HCT116 (cell line): ENCODE data around the gene RECQL5. TPM values are rescaled to one million over a fixed set of nuclear protein-coding genes. Genes with fewer than 3 reads are reported as not detected.
A peak's percentile ranks its signal among the peaks of the same experiment; 100 is the strongest.

ENCODE experiments used
- ATAC-seq: fragments of 200-7000 bp; cut with Tn5 transposase; 2 replicates; pipeline ENCODE4 v1.9.1; 2020; ENCODE audit warnings: mild to moderate bottlenecking, moderate library complexity
- BruUV-seq: library from RNA; stranded (reverse); fragments of 400-500 nt; replicated peaks from 2 replicates; lab custom pipeline; 2021; lab: Mats Ljungman, UMichigan
- CTCF ChIA-PET: fragments of 300-600 bp; sonication (Branson Sonifier 250); formaldehyde crosslinking; loops from one replicate; lab custom pipeline; 2021; ENCODE audit warnings: antibody characterized with exemption; lab: Charles Lee
- POLR2A ChIA-PET: fragments of 300-600, 350-600 bp; sonication (Branson Sonifier 250); formaldehyde crosslinking; loops from one replicate; lab custom pipeline; 2021; ENCODE audit warnings: antibody characterized with exemption; lab: Charles Lee
- RAD21 ChIA-PET, 2 experiments: fragments of 300-600 bp; sonication (Branson Sonifier 250); formaldehyde crosslinking; loops; one replicate each; lab custom pipeline; 2023; ENCODE audit warnings: low total read pairs in 2 of 2; ENCODE audit not compliant: uncharacterized antibody in 2 of 2, unreplicated experiment in 2 of 2, low non-redundant PET in 1 of 2; lab: Charles Lee
- DNase-seq: peaks from one replicate; pipeline ENCODE4 v3.0.0-alpha.2; 2010; ENCODE audit warnings: low read depth, low spot score
- H2AFZ ChIP-seq: fragments of 200-600 bp; shearing (Covaris generic), sonication (generic); 2 replicates; pipeline ENCODE4 v1.6.1; 2017; ENCODE audit warnings: low read depth, mixed run types, mixed read lengths, antibody characterized with exemption, low read length; ENCODE audit not compliant: poor library complexity, severe bottlenecking
- H3K27ac ChIP-seq: 2 replicates; pipeline ENCODE4 v1.5.1; 2012; ENCODE audit warnings: low read depth, low read length
- H3K27me3 ChIP-seq: fragments of 200-600 bp; sonication (generic); 2 replicates; pipeline ENCODE4 v1.6.1; 2016; ENCODE audit warnings: mixed run types, low read length, mixed read lengths; ENCODE audit not compliant: insufficient read depth
- H3K36me3 ChIP-seq, 2 experiments: fragments of 200-500 bp in 1 of 2; fragments of 200-600 bp in 1 of 2; sonication (Bioruptor generic) in 1 of 2; sonication (generic) in 1 of 2; 2 replicates each; pipeline versions ENCODE4 v1.5.1 to v1.6.1; 2014 to 2016; ENCODE audit warnings: low read length in 2 of 2, inconsistent platforms in 1 of 2, mixed read lengths in 1 of 2, mixed run types in 1 of 2; ENCODE audit not compliant: insufficient read depth in 2 of 2, control insufficient read depth in 1 of 2
- H3K4me1 ChIP-seq, 2 experiments: fragments of 200-600 bp in 1 of 2; sonication (generic) in 1 of 2; 2 replicates each; pipeline versions ENCODE4 v1.5.1 to v1.6.1; 2012 to 2017; ENCODE audit warnings: low read length in 2 of 2, inconsistent platforms in 1 of 2, mild to moderate bottlenecking in 1 of 2, mixed read lengths in 1 of 2, mixed run types in 1 of 2, moderate library complexity in 1 of 2; ENCODE audit not compliant: insufficient read depth in 2 of 2, control insufficient read depth in 1 of 2
- H3K4me2 ChIP-seq: fragments of 200-600 bp; sonication (generic); 2 replicates; pipeline ENCODE4 v1.6.1; 2017; ENCODE audit warnings: mixed run types, low read length, mixed read lengths
- H3K4me3 ChIP-seq, 2 experiments: fragments of 200-600 bp in 1 of 2; sonication (generic) in 1 of 2; replicated peaks in 1 of 2; 2 replicates each; pipeline ENCODE4 v1.5.1; 2011 to 2016; ENCODE audit warnings: low read length in 2 of 2, control low read depth in 1 of 2, low read depth in 1 of 2, mild to moderate bottlenecking in 1 of 2, mixed read lengths in 1 of 2, mixed run types in 1 of 2
- H3K79me2 ChIP-seq: fragments of 200-600 bp; sonication (generic); 2 replicates; pipeline ENCODE4 v1.6.1; 2017; ENCODE audit warnings: mild to moderate bottlenecking, mixed run types, low read length, moderate library complexity, mixed read lengths; ENCODE audit not compliant: insufficient read depth
- H3K9ac ChIP-seq: fragments of 200-600 bp; sonication (generic); 2 replicates; pipeline ENCODE4 v1.6.1; 2016; ENCODE audit warnings: low read length, mixed read lengths
- H3K9me2 ChIP-seq: fragments of 200-600 bp; sonication (generic), shearing (Covaris generic); 2 replicates; pipeline ENCODE4 v1.6.1; 2017; ENCODE audit warnings: mixed run types, mild to moderate bottlenecking, moderate library complexity; ENCODE audit not compliant: insufficient read depth
- H3K9me3 ChIP-seq, 2 experiments: fragments of 200-500 bp in 1 of 2; fragments of 200-600 bp in 1 of 2; sonication (Bioruptor generic) in 1 of 2; sonication (generic) in 1 of 2; 2 replicates each; pipeline ENCODE4 v1.6.1; 2014 to 2017; ENCODE audit warnings: low read length in 2 of 2, mixed read lengths in 2 of 2, inconsistent platforms in 1 of 2, low read depth in 1 of 2, mild to moderate bottlenecking in 1 of 2, mixed run types in 1 of 2, moderate library complexity in 1 of 2; ENCODE audit not compliant: control insufficient read depth in 1 of 2, insufficient read depth in 1 of 2
- H4K20me1 ChIP-seq: fragments of 200-600 bp; sonication (generic), shearing (Covaris generic); 2 replicates; pipeline ENCODE4 v1.6.1; 2017; ENCODE audit warnings: mixed run types, mild to moderate bottlenecking, moderate library complexity; ENCODE audit not compliant: insufficient read depth
- CBX3 ChIP-seq: IDR thresholded peaks from 2 replicates; pipeline ENCODE4 v1.6.1; 2012; ENCODE audit warnings: low read depth
- EGR1 ChIP-seq: IDR thresholded peaks from 2 replicates; pipeline ENCODE4 v1.6.1; 2012; ENCODE audit warnings: low read depth
- EZH2 ChIP-seq: fragments of 200-600 bp; sonication (generic); IDR thresholded peaks from 2 replicates; pipeline ENCODE4 v1.6.1; 2017; ENCODE audit warnings: antibody characterized with exemption, mixed run types
- EZH2phosphoT487 ChIP-seq: fragments of 200-600 bp; IDR thresholded peaks from 2 replicates; pipeline ENCODE4 v1.6.1; 2018; ENCODE audit warnings: antibody characterized with exemption, borderline replicate concordance
- FOSL1 ChIP-seq: IDR thresholded peaks from 2 replicates; pipeline ENCODE4 v1.6.1; 2012; ENCODE audit warnings: low read depth
- JUND ChIP-seq: IDR thresholded peaks from 2 replicates; pipeline ENCODE4 v1.6.1; 2012
- MAX ChIP-seq: IDR thresholded peaks from 2 replicates; pipeline ENCODE4 v1.6.1; 2012
- POLR2A ChIP-seq: IDR thresholded peaks from 2 replicates; pipeline ENCODE4 v1.7.0; 2011; ENCODE audit warnings: borderline replicate concordance; ENCODE audit not compliant: insufficient read depth, insufficient read length; ENCODE audit errors: extremely low read depth
- RAD21 ChIP-seq: IDR thresholded peaks from 2 replicates; pipeline ENCODE4 v1.6.1; 2012; ENCODE audit warnings: low read depth, mild to moderate bottlenecking
- SRF ChIP-seq: IDR thresholded peaks from 2 replicates; pipeline ENCODE4 v1.6.1; 2012; ENCODE audit warnings: low read depth
- ZFX ChIP-seq: fragments of 450-650 bp; IDR thresholded peaks from 2 replicates; pipeline ENCODE4 v1.6.1; 2017
- ZNF274 ChIP-seq: fragments of 200-500 bp; sonication (Bioruptor generic); IDR thresholded peaks from 2 replicates; pipeline ENCODE4 v1.6.1; 2014; ENCODE audit warnings: mild to moderate bottlenecking, low read depth, low read length, inconsistent platforms
- intact Hi-C: fragments of 100-400 bp; cut with micrococcal nuclease; formaldehyde crosslinking; loops from 2 replicates; pipeline ENCODE4 v1.10.0; 2022
- total RNA-seq: library from RNA; stranded (reverse); gene quantifications from one replicate; pipeline ENCODE4 v1.2.1, GENCODE V29; 2021; ENCODE audit not compliant: unreplicated experiment
- TF ChIP-seq, protein P1 (sequence below), 3 experiments: fragments of 200-600 bp in 1 of 3; sonication (generic) in 1 of 3; IDR thresholded peaks in 2 of 3; conservative IDR thresholded peaks in 1 of 3; 2 replicates each; pipeline ENCODE4 v1.5.1; 2012 to 2017; ENCODE audit warnings: low read depth in 2 of 3, low read length in 2 of 3, antibody characterized with exemption in 1 of 3, borderline replicate concordance in 1 of 3, control low read depth in 1 of 3, mild to moderate bottlenecking in 1 of 3, mixed read lengths in 1 of 3, mixed run types in 1 of 3, moderate library complexity in 1 of 3; ENCODE audit not compliant: insufficient read depth in 1 of 3
- TF ChIP-seq, protein P2 (sequence below): IDR thresholded peaks from 2 replicates; pipeline ENCODE4 v1.6.1; 2012

RECQL5 gene
- total RNA-seq, 1 experiment from 2014 or later, result 83.3 TPM

DNA sequence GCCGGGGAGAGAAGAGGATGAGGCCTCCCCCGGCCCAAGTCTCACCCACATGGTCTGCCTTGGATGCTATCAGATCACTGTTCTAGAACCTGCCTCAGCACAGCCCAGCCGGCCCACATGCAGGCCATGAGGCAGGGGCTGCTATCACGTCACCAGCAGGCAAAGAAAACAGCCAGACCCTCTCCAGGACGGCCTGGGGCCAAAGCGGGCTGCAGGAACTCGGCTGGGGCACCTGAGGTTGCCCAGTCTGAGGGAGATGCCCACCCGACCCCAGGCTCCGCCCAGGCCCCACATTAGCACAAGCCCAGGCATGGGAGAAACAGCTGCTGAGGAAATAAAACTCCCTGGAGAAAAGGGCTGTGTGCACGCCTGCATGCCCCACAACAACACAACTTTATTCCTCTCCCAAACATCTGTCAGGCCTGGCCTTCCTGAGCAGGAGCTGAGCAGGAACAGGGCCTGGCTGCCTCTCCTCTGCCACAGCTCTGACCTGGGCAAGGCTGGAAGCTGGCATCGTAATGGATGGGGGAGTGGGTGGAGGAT is 40.4 kb downstream of the RECQL5 start:
- Histone ChIP-seq H3K4me1 (no peaks in the 10 kb centered on the region; a peak in 1 of 4 replicates), H3K36me3 (no peaks in the 10 kb centered on the region), H3K79me2 (no peaks in the 10 kb centered on the region), H3K27ac (peak overlapping the region; percentile 12; the same call in 1 of the 2 replicates), H4K20me1 (no peaks in the 10 kb centered on the region), H2AFZ (no peak overlapping the region), H3K9ac (no peak overlapping the region)
- RAD21 ChIA-PET, result no interaction called here
- peak; percentile 4; the same call in 1 of the 2 replicates for ATAC-seq
- intact Hi-C loops, result no loop called here
- TF ChIP-seq JUND (no peak), SRF (no peak), MAX (no peak), ZFX (peak; percentile 5; the same call in 1 of the 2 replicates)
- TF ChIP-seq, all 23 proteins: peak for 1
- POLR2A ChIA-PET, result no interaction called here
- no peak for DNase-seq
- no TSS peak for BruUV-seq
- H3K4me2 ChIP-seq, result no peak overlapping the region
- no peak overlapping the region for H3K4me3 ChIP-seq
- no peaks in the 10 kb centered on the region for H3K27me3 ChIP-seq
- no peaks in the 10 kb centered on the region for H3K9me3 ChIP-seq
- H3K9me2 ChIP-seq, result no peaks in the 10 kb centered on the region
- CTCF ChIA-PET, result interaction anchor here (1.2 kb wide), 1 partner anchor 25 kb away, joined by 3 read pairs; no protein-coding TSS in a partner anchor

DNA sequence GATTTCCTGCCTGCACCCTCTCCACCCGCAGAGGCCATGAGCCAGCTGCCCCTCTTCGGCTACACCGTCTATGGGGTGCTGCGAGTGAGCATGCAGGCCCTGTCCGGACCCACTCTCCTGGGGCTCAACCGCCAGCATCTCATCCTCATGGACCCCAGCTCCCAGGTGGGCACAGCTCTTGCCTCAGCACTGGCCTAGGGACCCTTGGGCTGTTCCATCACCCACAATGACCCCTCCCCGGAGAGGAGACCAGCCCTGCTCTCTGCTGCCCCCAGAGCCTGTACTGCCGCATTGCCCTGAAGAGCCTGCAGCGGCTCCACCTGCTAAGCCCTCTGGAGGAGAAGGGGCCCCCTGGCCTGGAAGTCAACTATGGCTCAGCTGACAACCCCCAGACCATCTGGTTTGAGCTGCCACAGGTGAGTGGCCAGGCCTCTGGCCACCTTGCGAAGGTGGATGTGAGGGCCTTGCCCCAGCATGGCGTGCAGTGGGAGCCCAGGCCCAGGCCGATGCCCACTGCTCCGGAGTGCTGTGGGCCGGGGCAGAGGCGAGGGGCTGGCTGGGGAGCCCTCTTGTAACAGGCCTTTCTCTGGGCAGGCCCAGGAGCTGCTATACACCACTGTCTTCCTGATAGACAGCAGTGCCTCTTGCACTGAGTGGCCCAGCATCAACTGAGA is 41.0 kb downstream of the RECQL5 start:
- TF ChIP-seq, protein P1, sequence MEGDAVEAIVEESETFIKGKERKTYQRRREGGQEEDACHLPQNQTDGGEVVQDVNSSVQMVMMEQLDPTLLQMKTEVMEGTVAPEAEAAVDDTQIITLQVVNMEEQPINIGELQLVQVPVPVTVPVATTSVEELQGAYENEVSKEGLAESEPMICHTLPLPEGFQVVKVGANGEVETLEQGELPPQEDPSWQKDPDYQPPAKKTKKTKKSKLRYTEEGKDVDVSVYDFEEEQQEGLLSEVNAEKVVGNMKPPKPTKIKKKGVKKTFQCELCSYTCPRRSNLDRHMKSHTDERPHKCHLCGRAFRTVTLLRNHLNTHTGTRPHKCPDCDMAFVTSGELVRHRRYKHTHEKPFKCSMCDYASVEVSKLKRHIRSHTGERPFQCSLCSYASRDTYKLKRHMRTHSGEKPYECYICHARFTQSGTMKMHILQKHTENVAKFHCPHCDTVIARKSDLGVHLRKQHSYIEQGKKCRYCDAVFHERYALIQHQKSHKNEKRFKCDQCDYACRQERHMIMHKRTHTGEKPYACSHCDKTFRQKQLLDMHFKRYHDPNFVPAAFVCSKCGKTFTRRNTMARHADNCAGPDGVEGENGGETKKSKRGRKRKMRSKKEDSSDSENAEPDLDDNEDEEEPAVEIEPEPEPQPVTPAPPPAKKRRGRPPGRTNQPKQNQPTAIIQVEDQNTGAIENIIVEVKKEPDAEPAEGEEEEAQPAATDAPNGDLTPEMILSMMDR (IDR thresholded peaks at IDR 0.05 in 2 of 3, conservative IDR thresholded peaks at IDR 0.05 in 1 of 3; ENCODE audit: borderline replicate concordance in 1 of 3, insufficient read depth in 1 of 3, low read depth in 2 of 3, low read length in 2 of 3), result peak; percentile 67 to 99 (median 98); a peak in 5 of 6 replicates
- TF ChIP-seq EZH2, result no peak
- TF ChIP-seq EGR1, result no peak
- TF ChIP-seq ZFX, result 0 out of 2 replicates have a peak, but pooled peaks have one; percentile 19
- no peak for TF ChIP-seq CBX3
- no peak for TF ChIP-seq EZH2phosphoT487
- TF ChIP-seq, protein P2, sequence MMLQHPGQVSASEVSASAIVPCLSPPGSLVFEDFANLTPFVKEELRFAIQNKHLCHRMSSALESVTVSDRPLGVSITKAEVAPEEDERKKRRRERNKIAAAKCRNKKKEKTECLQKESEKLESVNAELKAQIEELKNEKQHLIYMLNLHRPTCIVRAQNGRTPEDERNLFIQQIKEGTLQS, result no peak
- TF ChIP-seq SRF, result no peak
- no peak for TF ChIP-seq ZNF274
- no peak for TF ChIP-seq FOSL1
- TF ChIP-seq RAD21, result peak; percentile 57
- no peak for TF ChIP-seq JUND
- TF ChIP-seq POLR2A, result no peak
- no peak overlapping the region; the same call in 1 of the 2 replicates for H3K27ac ChIP-seq
- H3K4me1 ChIP-seq, result no peaks in the 10 kb centered on the region; a peak in 1 of 4 replicates
- ATAC-seq, result peak; percentile 86
- H3K36me3 ChIP-seq, result no peaks in the 10 kb centered on the region
- no peaks in the 10 kb centered on the region for H3K9me3 ChIP-seq
- no TSS peak for BruUV-seq
- no peak overlapping the region for H3K4me2 ChIP-seq
- no peak overlapping the region for H3K4me3 ChIP-seq
- H4K20me1 ChIP-seq, result no peaks in the 10 kb centered on the region
- H3K79me2 ChIP-seq, result no peaks in the 10 kb centered on the region
- intact Hi-C loops, result no loop called here
- ChIA-PET RAD21 (no interaction called here), POLR2A (no interaction called here), CTCF (interaction anchor here (0.8 to 2.0 kb wide), 4 partner anchors 10 to 137 kb away, joined by 3 to 13 read pairs (median 4); a partner anchor contains a TSS)
- H3K9me2 ChIP-seq, result no peaks in the 10 kb centered on the region
- H3K27me3 ChIP-seq, result no peaks in the 10 kb centered on the region
- no peak for DNase-seq
- H3K9ac ChIP-seq, result no peak overlapping the region
- H2AFZ ChIP-seq, result no peak overlapping the region
